Keratinocyte (primary cell): ENCODE measurements around the gene ANTXRL. TPM values are rescaled to one million over a fixed set of nuclear protein-coding genes. Genes with fewer than 3 reads are reported as not detected.

Experiments used
- DNase-seq: peaks from one replicate; pipeline ENCODE4 v3.0.0-alpha.2; 2011; ENCODE audit warnings: low read depth, missing footprints, low spot score
- FAIRE-seq: peaks from 2 replicates; lab custom pipeline; 2011; peaks lifted over from hg19 to GRCh38; lab: Jason Lieb, UNC
- H2AFZ ChIP-seq: 2 replicates; pipeline ENCODE4 v1.6.0; 2012; ENCODE audit warnings: low read length, control low read depth, inconsistent platforms; ENCODE audit not compliant: control insufficient read depth
- H3K27ac ChIP-seq: 2 replicates; pipeline ENCODE4 v1.5.1; 2011; ENCODE audit warnings: low read length; ENCODE audit not compliant: control insufficient read depth, insufficient read depth
- H3K27me3 ChIP-seq: 3 replicates; pipeline ENCODE4 v1.6.0; 2011; ENCODE audit warnings: low read length; ENCODE audit not compliant: control insufficient read depth, insufficient read depth; ENCODE audit errors: extremely low read depth
- H3K36me3 ChIP-seq, 2 experiments: 2 replicates in 1 of 2; 3 replicates in 1 of 2; pipeline ENCODE4 v1.5.1; 2011; ENCODE audit warnings: low read length in 2 of 2, mild to moderate bottlenecking in 1 of 2; ENCODE audit not compliant: control insufficient read depth in 2 of 2, insufficient read depth in 2 of 2; ENCODE audit errors: extremely low read depth in 1 of 2
- H3K4me1 ChIP-seq: 3 replicates; pipeline ENCODE4 v1.5.1; 2011; ENCODE audit warnings: low read length; ENCODE audit not compliant: control insufficient read depth, insufficient read depth; ENCODE audit errors: extremely low read depth
- H3K4me2 ChIP-seq: 3 replicates; pipeline ENCODE4 v1.6.0; 2011; ENCODE audit warnings: low read depth, low read length; ENCODE audit not compliant: control insufficient read depth, insufficient read depth; ENCODE audit errors: extremely low read depth
- H3K4me3 ChIP-seq, 3 experiments: fragments of 200-600 bp in 1 of 3; sonication (generic) in 1 of 3; 2 replicates in 2 of 3; 3 replicates in 1 of 3; pipeline ENCODE4 v1.5.1; 2011 to 2016; ENCODE audit warnings: low read length in 3 of 3, mild to moderate bottlenecking in 3 of 3, control low read depth in 2 of 3, inconsistent platforms in 1 of 3, low read depth in 1 of 3, mixed read lengths in 1 of 3, mixed run types in 1 of 3, moderate library complexity in 1 of 3; ENCODE audit not compliant: control insufficient read depth in 2 of 3, insufficient read depth in 2 of 3; ENCODE audit errors: extremely low read depth in 1 of 3
- H3K79me2 ChIP-seq: 2 replicates; pipeline ENCODE4 v1.6.0; 2012; ENCODE audit warnings: low read length; ENCODE audit not compliant: control insufficient read depth, insufficient read depth
- H3K9ac ChIP-seq: 3 replicates; pipeline ENCODE4 v1.6.0; 2011; ENCODE audit warnings: low read length; ENCODE audit not compliant: control insufficient read depth, insufficient read depth; ENCODE audit errors: extremely low read depth
- H3K9me1 ChIP-seq: 3 replicates; pipeline ENCODE4 v1.6.0; 2011; ENCODE audit warnings: low read length; ENCODE audit not compliant: control insufficient read depth, insufficient read depth; ENCODE audit errors: extremely low read depth
- H3K9me3 ChIP-seq: 2 replicates; pipeline ENCODE4 v1.5.1; 2012; ENCODE audit warnings: low read depth, low read length; ENCODE audit not compliant: control insufficient read depth
- H4K20me1 ChIP-seq: 3 replicates; pipeline ENCODE4 v1.6.0; 2011; ENCODE audit warnings: low read length; ENCODE audit not compliant: control insufficient read depth, insufficient read depth; ENCODE audit errors: extremely low read depth
- CTCF ChIP-seq, 3 experiments: IDR thresholded peaks in 1 of 3; conservative IDR thresholded peaks in 1 of 3; optimal IDR thresholded peaks in 1 of 3; 2 replicates in 2 of 3; 3 replicates in 1 of 3; pipeline versions ENCODE3 to v1.5.1; 2011; ENCODE audit warnings: low read length in 3 of 3, mild to moderate bottlenecking in 3 of 3, moderate library complexity in 2 of 3, control low read depth in 1 of 3, inconsistent platforms in 1 of 3; ENCODE audit not compliant: insufficient read depth in 2 of 3; ENCODE audit errors: extremely low read depth in 1 of 3
- EZH2 ChIP-seq: IDR thresholded peaks from one replicate; pipeline ENCODE4 v1.6.1; 2012; ENCODE audit warnings: inconsistent platforms, mild to moderate bottlenecking, low read length, moderate library complexity
- dilution Hi-C: fragments of 300-500 bp; cut with MboI; formaldehyde crosslinking; loops from one replicate; pipeline ENCODE4 v1.7.0; 2020; ENCODE audit warnings: low sequenced_read_pairs; ENCODE audit not compliant: extremely low pct_ligation_motif_present
- polyA plus RNA-seq, 5 experiments: library from polyadenylated mRNA; depleted of rRNA in 3 of 5; stranded (reverse) in 3 of 5; stranded (forward) in 1 of 5; unstranded in 1 of 5; fragments of >200 nt; gene quantifications; 1 replicate in 1 of 5; 2 replicates in 3 of 5; 3 replicates in 1 of 5; pipeline versions ENCODE4 v1.2.1 to v1.2.3, GENCODE V29; 2011 to 2012; ENCODE audit warnings: missing spikeins in 2 of 5, low read depth in 1 of 5, low replicate concordance in 1 of 5

Gene ANTXRL
- polyA plus RNA-seq, 1 donor (not counting 4 experiments of a cell fraction or from before 2014, with no cell fraction given): not detected

- TF ChIP-seq EZH2 (no peak), CTCF (optimal IDR thresholded peaks at IDR 0.05 in 1 of 3, IDR thresholded peaks at IDR 0.05 in 1 of 3, conservative IDR thresholded peaks at IDR 0.05 in 1 of 3; ENCODE audit: extremely low read depth in 1 of 3, insufficient read depth in 2 of 3, low read length in 3 of 3) (no peak)
- Histone ChIP-seq H4K20me1 (no peaks in the 10 kb centered on the region), H3K36me3 (no peaks in the 10 kb centered on the region), H3K4me3 (no peak overlapping the region), H3K27ac (no peak overlapping the region), H3K79me2 (no peaks in the 10 kb centered on the region), H2AFZ (peak overlapping the region; percentile 20), H3K9me1 (no peaks in the 10 kb centered on the region), H3K4me1 (no peaks in the 10 kb centered on the region), H3K9ac (no peak overlapping the region), H3K4me2 (no peak overlapping the region), H3K9me3 (no peaks in the 10 kb centered on the region), H3K27me3 (no peaks in the 10 kb centered on the region)
- dilution Hi-C loops: no loop called here
- no peak for FAIRE-seq
- DNase-seq: no peak
Measured at GRCh38 chr10:46328853-46329689, 42.3 kb downstream of the ANTXRL start.

GRCh38 chr10:46329690-46330016, 42.9 kb downstream of the ANTXRL start:
- H3K9ac ChIP-seq: no peak overlapping the region
- dilution Hi-C loops: no loop called here
- H2AFZ ChIP-seq: peak overlapping the region; percentile 20
- DNase-seq (no peak), FAIRE-seq (no peak)
- no peak overlapping the region for H3K4me3 ChIP-seq
- H3K9me1 ChIP-seq: no peaks in the 10 kb centered on the region
- H3K36me3 ChIP-seq: no peaks in the 10 kb centered on the region
- H3K79me2 ChIP-seq: no peaks in the 10 kb centered on the region
- H3K4me2 ChIP-seq: no peak overlapping the region
- H4K20me1 ChIP-seq: no peaks in the 10 kb centered on the region
- no peak overlapping the region for H3K27ac ChIP-seq
- H3K27me3 ChIP-seq: no peaks in the 10 kb centered on the region
- TF ChIP-seq EZH2 (no peak), CTCF (optimal IDR thresholded peaks at IDR 0.05 in 1 of 3, IDR thresholded peaks at IDR 0.05 in 1 of 3, conservative IDR thresholded peaks at IDR 0.05 in 1 of 3; ENCODE audit: extremely low read depth in 1 of 3, insufficient read depth in 2 of 3, low read length in 3 of 3) (no peak)
- no peaks in the 10 kb centered on the region for H3K4me1 ChIP-seq
- H3K9me3 ChIP-seq: no peaks in the 10 kb centered on the region
